Right renal cortex interstitium (tissue), 3 donors: ENCODE data around the gene CFAP299. TPM values are rescaled to one million over a fixed set of nuclear protein-coding genes. Genes with fewer than 3 reads are reported as not detected.
"Not testable (repeated sequence)": the region's sequence is repeated elsewhere in the genome, so short reads cannot be mapped to it uniquely, and the experiment has no call there.

Experiments
- DNase-seq, 3 donors: peaks; one replicate each; pipeline ENCODE4 v3.0.0-alpha.2; 2013; ENCODE audit warnings: low read depth in 3 of 3, low spot score in 2 of 3
- polyA plus RNA-seq, 3 donors: library from polyadenylated mRNA; unstranded; fragments of 120-200 nt; gene quantifications; one replicate each; pipeline ENCODE4 v1.2.1, GENCODE V29; 2013; ENCODE audit not compliant: insufficient read length in 3 of 3

CFAP299 gene
- under 1 TPM; 0.48 to 0.98 (median 0.90) TPM for polyA plus RNA-seq

DNA sequence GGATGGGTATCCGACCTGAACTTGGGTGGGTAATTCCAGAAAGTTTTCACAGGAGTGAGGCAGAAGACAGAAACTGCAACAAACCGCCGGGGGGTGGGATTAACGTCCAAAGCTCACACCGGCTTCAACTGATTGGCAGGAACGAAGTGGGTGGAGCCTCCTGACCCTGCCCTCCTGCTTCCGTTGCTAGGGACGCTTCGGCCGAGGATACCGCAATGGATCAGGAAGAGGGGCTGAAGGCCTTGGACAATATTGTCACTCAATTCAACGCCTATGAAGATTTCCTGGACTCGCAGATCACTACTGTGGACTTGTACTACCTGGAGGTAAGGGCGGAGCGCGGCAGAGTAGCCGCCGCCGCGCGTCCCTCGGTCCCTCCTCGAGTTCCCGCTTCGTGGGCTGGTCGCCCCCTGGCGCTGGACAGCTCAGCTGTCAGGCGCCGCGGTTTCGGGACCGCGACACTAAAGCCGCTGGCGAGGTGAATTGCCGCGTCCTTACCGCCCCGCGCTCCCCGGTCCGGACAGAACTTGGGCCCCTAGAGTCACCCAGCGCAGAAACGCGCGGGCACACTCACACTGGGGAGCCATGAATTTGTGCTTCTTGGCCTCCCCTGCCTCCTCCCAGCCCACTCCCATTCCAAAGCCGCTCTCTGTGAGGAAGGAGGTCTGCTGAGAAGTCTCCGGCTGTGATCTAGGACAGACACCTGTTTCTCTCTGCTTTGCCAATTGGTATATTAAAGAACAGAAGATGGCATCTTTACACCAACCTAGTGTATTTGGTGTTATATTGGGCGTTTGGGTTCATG, at the start of gene CFAP299:
TSS of gene CFAP299 (plus strand) at position 177 of the 805 bp plus-strand sequence.
- peak; percentile 62 to 81 (median 80) for DNase-seq

DNA sequence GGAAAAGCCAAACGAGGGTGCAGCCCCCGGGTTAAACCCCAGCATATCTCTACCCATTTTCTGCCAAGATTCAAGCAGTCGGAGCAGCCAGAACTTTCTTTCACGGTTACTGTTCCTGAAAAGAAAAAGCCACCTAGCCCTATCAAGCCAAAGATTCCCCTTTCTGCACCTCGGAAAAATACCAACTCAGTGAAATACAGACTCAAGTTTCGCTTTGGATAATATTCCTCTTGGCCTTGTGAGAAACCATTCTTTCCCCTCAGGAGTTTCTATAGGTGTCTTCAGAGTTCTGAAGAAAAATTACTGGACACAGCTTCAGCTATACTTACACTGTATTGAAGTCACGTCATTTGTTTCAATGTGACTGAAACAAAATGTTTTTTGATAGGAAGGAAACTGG, 49.1 kb upstream of the CFAP299 start:
- no peak for DNase-seq

DNA sequence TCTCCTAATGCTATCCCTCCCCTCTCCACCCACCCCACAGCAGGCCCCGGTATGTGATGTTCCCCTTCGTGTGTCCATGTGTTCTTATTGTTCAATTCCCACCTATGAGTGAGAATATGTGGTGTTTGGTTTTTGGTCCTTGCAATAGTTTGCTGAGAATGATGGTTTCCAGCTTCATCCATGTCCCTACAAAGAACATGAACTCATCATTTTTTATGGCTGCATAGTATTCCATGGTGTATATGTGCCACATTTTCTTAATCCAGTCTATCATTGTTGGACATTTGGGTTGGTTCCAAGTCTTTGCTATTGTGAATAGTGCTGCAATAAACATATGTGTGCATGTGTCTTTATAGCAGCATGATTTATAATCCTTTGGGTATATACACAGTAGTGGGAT, 44.9 kb upstream of the CFAP299 start:
- not testable (repeated sequence) for DNase-seq

DNA sequence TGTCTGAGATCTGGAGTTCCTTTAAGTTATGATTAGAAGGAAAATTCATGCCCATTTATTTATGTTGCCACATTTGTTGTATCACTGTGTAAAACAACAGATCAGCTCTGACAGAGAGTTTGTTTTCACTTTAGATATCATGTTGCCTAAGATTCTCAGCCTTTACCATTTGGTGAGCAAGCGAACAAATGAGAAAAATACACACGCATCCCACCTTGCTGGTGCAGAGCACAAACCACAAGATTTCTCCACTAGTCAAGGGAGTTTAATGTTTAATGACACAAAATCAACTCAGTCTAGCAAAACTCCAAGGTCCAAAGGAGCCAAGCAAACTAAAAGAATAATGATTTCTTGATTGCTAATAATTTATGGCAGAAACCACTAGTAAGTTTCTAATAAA, 41.3 kb upstream of the CFAP299 start:
- no peak for DNase-seq

DNA sequence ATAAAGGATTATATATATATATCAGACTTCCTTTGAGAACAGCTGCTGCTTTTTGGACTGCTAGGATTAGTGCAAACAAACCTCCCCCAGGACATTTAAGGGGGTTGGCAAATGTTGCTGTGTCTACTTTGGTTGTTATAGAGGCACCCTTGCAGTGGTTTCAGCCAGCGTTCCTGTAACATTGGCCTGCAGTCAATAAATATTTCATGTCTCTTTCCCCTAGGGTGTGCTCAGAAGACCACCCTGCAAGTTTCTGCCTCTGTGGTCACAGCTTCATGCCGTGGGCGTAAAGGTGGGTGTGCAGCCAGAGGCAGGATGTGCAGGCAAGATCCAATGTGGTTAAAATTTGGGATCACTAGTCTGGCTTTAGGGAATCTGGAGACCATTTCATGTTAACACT, 40.2 kb upstream of the CFAP299 start:
- DNase-seq, result no peak

DNA sequence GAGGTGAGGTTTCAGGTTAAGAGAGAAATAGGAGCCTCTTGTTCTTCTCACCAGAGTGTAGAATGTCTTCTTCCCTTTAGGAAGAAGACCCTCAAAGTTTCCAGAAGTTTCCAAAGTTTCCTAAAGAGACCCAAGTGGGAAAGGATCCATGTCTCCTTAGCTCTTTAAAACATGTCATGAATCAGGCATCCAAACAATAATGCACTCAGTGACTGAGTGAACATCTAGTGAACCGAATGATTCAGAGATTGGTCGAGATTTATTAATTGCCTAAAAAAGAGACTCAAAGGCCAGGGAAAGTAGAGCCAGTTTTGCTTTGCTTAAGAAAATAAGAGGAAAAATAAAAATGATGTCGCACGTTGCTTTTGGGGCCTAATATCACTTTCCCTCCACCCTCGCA, 39.7 kb upstream of the CFAP299 start:
- no peak for DNase-seq

DNA sequence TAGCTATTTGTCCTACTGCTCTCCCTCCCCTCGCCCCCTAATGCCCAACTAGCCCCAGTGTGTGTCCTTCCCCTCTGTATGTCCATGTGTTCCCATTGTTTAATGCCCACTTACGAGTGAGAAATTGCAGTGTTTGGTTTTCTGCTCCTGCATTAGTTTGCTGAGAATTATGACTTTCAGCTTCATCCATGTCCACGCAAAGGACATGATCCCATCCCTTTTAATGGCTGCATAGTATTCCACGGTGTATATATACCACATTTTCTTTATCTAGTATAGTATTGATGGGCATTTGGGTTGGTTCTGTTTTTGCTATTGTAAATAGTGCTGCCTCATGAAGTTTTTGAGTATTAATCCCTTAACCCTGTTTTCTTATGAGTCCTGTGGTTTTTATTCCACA, 33.6 kb upstream of the CFAP299 start:
- DNase-seq, result no peak

DNA sequence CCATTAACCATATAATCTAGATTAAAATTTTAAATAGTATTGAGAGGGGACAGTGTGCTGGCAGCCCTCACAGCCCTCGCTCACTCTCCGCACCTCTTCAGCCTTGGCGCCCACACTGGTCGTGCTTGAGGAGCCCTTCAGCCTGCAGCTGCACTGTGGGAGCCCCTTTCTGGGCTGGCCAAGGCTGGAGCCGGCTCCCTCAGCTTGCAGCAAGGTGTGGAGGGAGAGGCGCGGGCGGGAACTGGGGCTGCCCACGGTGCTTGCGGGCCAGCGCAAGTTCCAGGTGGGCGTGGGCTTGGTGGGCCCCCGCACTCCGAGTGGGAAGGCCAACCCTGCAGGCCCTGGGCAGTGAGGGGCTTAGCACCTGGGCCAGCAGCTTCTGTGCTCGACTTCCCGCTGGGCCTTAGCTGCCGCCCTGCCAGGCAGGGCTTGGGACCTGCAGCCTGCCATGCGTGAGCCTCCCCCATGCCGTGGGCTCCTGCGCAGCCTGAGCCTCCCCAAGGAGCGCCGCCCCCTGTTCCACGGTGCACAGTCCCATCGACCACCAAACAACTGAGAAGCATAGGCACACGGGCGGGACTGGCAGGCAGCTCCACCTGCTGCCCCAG, 32.8 kb upstream of the CFAP299 start:
- no peak for DNase-seq

DNA sequence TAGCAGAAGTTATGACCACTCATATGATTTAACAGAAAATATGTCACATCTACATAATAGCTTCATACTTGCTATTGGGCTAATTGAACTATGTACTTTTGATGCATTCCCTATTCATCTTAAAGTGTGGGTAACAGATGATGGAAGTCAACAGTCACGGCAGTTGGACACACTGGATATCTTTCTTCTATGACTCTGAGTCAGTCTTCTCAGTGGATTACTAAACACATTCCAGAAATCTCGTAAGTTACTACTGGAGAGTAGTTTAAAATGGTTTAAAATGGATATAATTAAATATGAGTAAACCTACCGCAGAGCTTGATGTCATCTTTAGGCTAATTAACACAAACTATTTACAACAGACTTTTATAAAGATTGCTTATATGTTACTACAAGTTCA, 30.1 kb upstream of the CFAP299 start:
- no peak for DNase-seq

DNA sequence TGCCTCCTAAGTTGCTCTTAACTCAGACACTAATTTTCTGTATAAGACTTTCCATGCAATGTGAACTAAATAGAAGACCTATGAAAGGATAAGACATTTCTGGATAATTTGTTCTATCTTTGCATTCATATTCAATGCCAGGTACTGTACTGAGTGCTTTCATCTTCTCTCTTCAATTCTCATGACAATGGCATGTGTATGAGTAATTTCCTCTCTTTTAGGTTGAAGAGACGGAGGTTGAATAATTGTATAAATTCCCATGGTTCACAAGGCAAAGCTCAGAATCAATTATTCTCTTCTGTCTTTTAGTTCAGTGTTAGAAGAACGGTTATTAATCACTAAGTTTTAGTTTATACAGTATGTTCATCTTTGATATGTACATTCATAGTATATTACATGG, 29.3 kb upstream of the CFAP299 start:
- DNase-seq, result no peak

DNA sequence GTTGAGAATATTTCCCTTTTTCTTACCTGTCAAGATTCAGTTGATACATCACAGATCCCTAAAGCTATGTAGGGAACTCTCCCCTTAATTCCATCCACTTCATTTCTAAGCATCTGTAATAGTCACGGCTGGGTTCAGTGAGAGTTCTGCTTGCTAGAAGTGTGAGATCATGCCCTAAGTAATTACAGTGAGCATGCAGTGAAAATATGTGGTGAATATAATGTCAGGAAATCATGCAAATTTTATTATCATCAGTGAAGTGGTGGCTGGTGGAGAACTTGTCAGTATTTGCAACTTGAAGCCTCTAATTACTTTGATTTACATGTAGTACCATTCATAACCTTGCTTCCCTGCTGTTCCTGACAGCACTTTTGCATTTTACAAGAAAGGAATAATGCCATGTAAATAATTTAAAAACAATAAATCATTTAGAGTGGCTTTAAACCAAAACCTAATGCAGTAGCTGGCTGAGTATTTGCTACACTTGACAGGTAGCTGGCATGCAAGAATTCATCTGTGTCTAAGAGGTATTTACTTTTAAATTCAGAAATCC, 28.3 kb upstream of the CFAP299 start:
- DNase-seq, result no peak

DNA sequence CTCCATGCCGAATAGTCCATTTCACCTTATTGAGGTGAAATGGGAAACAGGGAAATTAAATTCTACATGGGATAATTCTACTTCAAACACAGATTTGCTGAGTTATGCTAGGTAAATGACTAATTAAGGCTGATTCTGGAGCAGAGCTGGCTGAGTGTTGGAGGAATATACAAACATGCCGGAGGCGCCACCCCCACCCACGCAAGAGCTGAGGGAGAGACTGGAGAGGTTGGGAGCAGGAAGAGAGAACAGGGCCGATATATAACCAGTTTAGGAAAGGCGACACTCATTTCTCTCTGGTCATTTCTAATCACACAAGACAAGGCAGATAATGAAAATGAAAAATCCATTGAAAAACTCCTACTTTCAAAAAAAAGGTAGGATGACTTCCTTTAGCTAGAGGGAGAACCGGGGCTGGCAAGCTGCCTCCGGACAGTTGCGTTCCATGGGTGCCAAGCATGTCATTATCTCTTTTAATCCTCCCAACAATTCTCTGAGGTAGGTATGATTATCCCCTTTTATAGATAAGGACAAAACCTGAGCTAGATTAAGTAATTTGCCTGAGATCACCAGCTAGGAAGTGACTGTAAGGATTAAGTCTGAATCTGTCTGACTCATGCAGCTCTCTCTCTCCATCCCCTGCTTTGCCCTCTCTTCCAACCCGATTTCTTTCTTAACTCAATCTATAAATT, 27.6 kb upstream of the CFAP299 start:
- no peak for DNase-seq

DNA sequence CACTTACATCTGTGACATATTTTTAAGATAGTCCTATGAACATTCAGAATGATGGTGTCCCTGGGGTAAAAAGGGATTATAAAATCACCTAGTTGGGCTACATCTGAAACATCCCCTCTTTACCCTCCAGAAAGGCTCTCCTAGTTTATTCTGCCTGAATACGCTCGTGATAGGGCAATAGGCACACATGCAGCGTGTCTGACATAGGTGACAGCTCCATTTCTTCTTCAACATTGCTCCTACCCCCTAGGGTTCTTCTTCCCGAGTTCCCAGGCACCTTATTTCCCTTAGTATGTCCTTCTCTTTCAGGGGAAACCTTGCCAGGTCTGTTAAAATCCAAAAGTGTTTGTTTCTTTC, 27.1 kb upstream of the CFAP299 start:
- DNase-seq, result no peak

DNA sequence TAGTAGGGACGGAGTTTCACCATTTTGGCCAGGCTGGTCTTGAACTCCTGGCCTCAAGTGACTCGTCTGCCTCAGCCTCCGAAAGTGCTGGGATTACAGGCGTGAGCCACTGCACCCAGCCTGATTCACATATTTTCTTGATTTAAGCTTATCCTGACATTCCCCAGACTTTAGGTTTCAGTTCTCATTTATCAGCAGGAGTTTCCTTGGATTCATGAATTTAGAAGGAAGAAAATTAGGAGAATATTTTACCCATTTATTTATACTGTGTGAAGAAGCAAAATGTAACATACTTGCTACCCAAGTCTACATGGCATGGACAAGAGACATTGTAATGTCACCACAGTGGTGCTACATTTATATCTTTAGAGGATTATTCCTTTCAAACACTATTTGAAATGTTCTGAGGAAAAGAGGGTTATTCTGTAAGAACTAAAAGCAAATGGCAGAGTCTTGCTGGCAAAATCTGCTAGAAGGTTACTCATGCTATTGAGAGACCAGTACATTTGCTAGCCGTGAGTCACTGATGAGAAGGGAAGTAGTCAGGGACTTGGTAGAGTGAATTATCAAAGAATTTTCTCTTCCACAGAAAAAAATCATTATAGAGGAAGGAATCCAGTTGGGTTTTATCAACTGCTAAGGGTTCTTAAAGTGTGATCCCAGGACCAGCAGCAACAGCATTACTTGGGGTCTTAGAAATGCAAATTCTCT, 26.1 kb upstream of the CFAP299 start:
- DNase-seq, result no peak

DNA sequence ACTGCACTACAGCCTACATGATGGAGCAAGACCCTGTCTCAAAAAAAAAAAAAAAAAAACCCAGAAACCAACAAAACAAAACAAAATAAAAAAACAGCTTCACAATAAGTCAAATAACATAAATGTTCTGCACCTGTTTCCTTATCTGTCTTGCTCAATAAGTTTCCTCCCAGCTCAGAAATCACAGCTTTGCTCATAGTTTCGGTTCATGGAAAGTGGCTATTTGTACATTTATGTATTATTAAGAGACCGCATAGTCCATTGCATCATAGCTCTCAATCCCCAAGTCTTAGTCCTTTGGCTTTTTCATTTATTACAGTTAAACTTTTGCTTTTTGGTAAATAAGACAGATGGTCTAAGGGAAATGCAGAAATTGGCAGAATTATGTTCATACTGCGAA, 24.4 kb upstream of the CFAP299 start:
- DNase-seq, result no peak

DNA sequence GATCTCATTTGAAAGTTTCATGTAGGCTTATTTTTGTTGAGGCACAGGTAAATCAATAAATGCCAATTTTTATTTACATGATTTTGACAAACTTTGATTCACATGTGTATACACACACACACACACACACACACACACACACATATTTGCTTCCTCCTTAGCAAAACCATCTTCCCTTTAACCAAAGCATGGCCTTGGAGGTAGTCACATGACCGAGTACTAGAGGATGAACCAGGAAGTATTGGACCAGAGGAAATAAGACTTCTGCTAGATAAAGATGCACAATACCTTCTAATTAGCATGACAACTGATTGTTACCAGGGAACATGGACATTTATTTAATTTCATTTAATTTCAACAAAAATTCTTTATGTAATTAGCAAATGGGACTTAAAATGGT, 23.4 kb upstream of the CFAP299 start:
- no peak for DNase-seq

DNA sequence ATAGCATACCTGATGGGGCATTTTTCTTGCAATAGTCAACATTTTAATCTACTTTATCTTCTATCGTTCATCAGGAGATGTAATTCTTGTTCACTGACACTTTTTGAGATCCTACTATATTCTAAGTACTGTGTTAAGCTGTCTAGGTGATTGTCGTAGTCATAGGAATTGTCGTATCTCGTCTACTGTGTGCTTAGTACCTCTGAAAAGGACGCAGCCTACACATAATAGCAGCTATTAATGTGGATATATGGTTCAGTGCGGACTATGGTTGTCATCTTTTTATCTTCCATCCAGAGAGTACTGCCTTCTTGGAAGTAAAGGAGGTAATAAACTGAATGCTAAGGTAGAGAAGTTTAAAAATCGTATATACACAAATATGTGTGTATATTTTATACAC, 21.9 kb upstream of the CFAP299 start:
- no peak for DNase-seq

DNA sequence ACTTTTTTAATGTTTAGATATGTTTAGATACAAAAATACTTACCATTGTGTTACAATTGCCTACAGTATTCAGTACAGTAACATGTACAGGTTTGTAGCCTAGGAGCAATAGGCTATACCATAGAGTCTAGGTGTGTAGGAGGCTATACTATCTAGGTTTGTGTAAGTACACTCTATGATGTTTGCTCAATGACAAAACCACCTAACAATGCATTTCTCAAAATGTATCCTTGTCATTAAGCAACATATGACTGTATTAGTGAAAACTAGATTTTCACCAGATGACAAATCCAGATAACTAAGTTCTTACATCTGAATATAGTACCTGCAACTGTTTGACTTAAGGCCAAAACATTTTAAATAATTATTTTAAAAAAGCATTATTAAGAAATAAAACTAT, 19.7 kb upstream of the CFAP299 start:
- not testable (repeated sequence) for DNase-seq

DNA sequence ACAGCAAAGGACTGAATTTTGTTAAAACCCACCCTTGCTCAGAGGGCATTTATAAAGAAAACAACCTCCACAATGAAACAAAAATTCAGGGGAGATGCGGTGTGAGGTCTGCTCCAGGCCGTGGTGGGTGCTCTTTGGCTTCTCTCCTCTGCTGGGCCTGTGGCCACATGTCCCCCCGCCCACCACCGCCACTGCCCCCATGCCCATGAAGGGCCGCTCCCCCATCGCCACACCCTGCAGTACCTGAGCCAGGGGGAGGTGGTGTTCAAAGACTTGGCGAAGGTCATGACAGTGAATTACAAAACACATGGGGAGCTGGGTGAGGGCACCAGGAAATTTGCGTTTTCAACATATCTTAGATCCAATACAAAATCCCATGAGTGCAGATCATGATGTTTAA, 14.2 kb upstream of the CFAP299 start:
- no peak for DNase-seq

DNA sequence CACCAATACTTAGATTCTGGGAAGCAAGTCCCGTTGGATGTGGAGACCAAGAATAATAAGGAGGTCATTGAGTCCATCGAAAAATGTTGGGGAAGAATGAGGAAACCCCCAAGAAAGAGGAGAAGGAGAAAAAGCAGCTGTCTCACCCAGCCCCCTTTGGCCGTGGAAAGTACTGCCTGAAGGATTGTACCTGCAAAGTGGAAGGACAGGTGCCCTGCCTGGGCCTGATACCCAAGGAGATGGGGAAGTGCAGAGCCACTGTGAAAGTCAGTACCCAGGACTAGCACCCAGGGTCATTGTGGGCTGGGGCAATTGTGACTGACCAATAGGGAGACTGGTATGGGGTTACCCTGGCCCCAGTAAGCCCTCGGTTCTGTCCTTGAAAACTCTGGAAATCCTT, 13.8 kb upstream of the CFAP299 start:
- no peak for DNase-seq

DNA sequence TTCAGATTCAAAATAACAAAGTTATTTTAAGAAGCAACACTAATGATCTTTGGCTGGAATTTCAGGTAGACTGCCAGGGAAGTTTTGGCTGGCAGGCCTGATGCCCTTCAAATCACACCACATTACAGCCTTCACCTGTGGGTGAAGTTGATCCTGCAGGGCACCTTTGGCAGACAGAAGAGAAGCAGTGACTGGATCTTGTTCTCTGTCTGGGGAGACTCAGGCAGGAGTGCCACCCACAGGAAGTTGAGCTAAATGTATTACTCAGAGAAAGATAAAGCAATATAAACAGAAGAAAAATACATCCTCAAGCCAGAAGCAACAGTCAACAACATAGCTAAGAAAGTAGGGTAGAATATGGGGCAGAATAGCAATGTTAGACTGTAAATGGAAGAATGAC, 12.8 kb upstream of the CFAP299 start:
- DNase-seq, result no peak
